Neural crest cell (in vitro differentiated cells): ENCODE results near the gene SPRED1. TPM values are rescaled to one million over a fixed set of nuclear protein-coding genes. Genes with fewer than 3 reads are reported as not detected.

Experiments used
- DNase-seq: peaks from one replicate; pipeline ENCODE4 v3.0.0; 2021; ENCODE audit warnings: low read depth, mixed read lengths, low spot score
- H3K27ac Mint-ChIP-seq: one replicate; pipeline ENCODE4 v1.8.0; 2021; ENCODE audit warnings: mild to moderate bottlenecking, mixed read lengths; ENCODE audit not compliant: unreplicated experiment
- H3K27me3 Mint-ChIP-seq: 2 replicates; pipeline ENCODE4 v1.8.0; 2021; ENCODE audit warnings: low read depth, mild to moderate bottlenecking, mixed read lengths
- H3K36me3 Mint-ChIP-seq: 2 replicates; pipeline ENCODE4 v1.8.0; 2021; ENCODE audit warnings: low read depth, mild to moderate bottlenecking, mixed read lengths
- H3K4me1 Mint-ChIP-seq: 2 replicates; pipeline ENCODE4 v1.8.0; 2021; ENCODE audit warnings: mixed read lengths
- H3K4me3 Mint-ChIP-seq: one replicate; pipeline ENCODE4 v1.8.0; 2021; ENCODE audit warnings: mild to moderate bottlenecking, mixed read lengths
- H3K9me3 Mint-ChIP-seq: 2 replicates; pipeline ENCODE4 v1.8.0; 2021; ENCODE audit warnings: mixed read lengths
- CTCF ChIP-seq: fragments of 200-600 bp; sonication (generic); conservative IDR thresholded peaks from 2 replicates; pipeline ENCODE4 v1.5.0; 2021; ENCODE audit warnings: antibody characterized with exemption, mild to moderate bottlenecking
- total RNA-seq: library from RNA; stranded (reverse); gene quantifications from 2 replicates; pipeline ENCODE4 v1.2.1, GENCODE V29; 2021

Gene SPRED1
- total RNA-seq, 1 donor from 2014 or later = 44.2 TPM

- Mint-ChIP-seq H3K27me3 (no peaks in the 10 kb centered on the region), H3K4me3 (no peak overlapping the region), H3K9me3 (peaks cover 2% of the 10 kb centered on the region), H3K4me1 (peaks cover 9% of the 10 kb centered on the region), H3K36me3 (no peaks in the 10 kb centered on the region), H3K27ac (no peak overlapping the region)
- no peak for DNase-seq
- TF ChIP-seq CTCF = no peak
Observed at GRCh38 chr15:38216763-38217162, 35.9 kb upstream of the SPRED1 start.

- no peak overlapping the region for H3K27ac Mint-ChIP-seq
- peaks cover 2% of the 10 kb centered on the region for H3K9me3 Mint-ChIP-seq
- no peak for DNase-seq
- H3K4me1 Mint-ChIP-seq = peaks cover 9% of the 10 kb centered on the region
- no peak for TF ChIP-seq CTCF
- no peaks in the 10 kb centered on the region for H3K27me3 Mint-ChIP-seq
- H3K36me3 Mint-ChIP-seq = no peaks in the 10 kb centered on the region
- no peak overlapping the region for H3K4me3 Mint-ChIP-seq
Observed at GRCh38 chr15:38217191-38217595, 35.4 kb upstream of the SPRED1 start.

GRCh38 chr15:38217788-38218609 lies 34.6 kb upstream of the SPRED1 start:
- Mint-ChIP-seq H3K36me3 (no peaks in the 10 kb centered on the region), H3K27ac (no peak overlapping the region), H3K27me3 (no peaks in the 10 kb centered on the region), H3K4me3 (no peak overlapping the region), H3K9me3 (peaks cover 2% of the 10 kb centered on the region), H3K4me1 (peaks cover 4% of the 10 kb centered on the region)
- no peak for TF ChIP-seq CTCF
- no peak for DNase-seq

GRCh38 chr15:38220606-38221273 lies 31.9 kb upstream of the SPRED1 start:
- Mint-ChIP-seq H3K4me3 (no peak overlapping the region), H3K4me1 (peaks cover 12% of the 10 kb centered on the region), H3K9me3 (peaks cover 2% of the 10 kb centered on the region), H3K27me3 (no peaks in the 10 kb centered on the region), H3K27ac (peak overlapping the region; percentile 20), H3K36me3 (no peaks in the 10 kb centered on the region)
- no peak for TF ChIP-seq CTCF
- no peak for DNase-seq

DNA sequence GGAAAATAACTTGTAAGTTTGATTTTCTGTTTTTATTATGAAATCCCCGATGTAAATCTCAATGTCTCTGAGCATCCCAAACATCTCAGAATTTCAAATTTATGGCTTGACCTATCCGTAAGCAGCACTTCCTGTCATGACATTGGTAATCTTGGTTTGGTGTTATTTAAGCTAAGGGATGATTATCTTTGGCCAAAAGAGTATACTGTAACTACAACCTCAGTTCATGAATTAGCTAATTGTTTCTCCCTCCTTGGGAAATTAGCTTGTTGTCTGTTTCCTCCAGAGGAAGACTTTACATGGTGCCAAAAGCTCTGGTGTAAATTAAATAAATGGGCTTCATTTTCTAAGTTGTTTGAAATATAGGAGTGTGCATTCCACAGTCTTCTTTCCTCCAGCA lies 28.1 kb upstream of the SPRED1 start:
- TF ChIP-seq CTCF = no peak
- DNase-seq = no peak
- Mint-ChIP-seq H3K9me3 (peaks cover 2% of the 10 kb centered on the region), H3K36me3 (no peaks in the 10 kb centered on the region), H3K4me3 (no peak overlapping the region), H3K27me3 (no peaks in the 10 kb centered on the region), H3K4me1 (peaks cover 40% of the 10 kb centered on the region), H3K27ac (no peak overlapping the region)
